Glomerular visceral epithelial cell (primary cell): ENCODE results near the gene INPPL1.
A peak's percentile ranks its signal among the peaks of the same experiment; 100 is the strongest.

Experiments
- DNase-seq: peaks from one replicate; pipeline ENCODE4 v3.0.0-alpha.2; 2016; ENCODE audit errors: extremely low spot score

INPPL1 gene

DNA sequence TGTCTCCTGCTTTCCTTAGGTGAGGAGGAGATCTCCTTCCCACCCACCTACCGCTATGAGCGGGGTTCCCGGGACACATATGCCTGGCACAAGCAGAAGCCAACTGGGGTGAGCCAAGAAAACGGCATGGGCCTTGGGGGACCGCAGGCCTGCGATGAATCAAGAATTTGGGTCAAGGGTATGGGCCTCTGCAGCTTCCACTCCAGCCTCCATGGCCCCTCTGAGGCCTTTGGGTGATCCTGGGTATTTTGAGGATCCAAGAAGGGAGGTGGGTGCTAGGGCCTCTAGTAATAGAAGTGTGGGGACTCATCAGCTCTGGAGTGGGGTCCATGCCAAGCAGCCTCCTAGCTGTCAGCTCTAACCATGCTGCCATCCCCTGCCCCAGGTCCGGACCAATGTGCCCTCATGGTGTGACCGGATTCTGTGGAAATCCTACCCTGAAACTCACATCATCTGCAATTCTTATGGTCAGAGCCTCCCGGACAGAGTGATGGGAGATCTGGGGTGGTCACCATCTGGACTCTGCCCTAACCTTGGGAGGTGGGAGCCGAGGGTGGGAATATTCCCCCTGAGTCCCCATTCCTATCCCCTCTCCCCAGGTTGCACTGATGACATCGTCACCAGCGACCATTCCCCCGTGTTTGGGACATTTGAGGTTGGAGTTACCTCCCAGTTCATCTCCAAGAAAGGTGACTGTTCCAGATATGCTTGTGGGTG, 8.6 kb downstream of the INPPL1 start:
- DNase-seq, result no peak

GRCh38 chr11:72233773-72234513, 9.4 kb downstream of the INPPL1 start:
- DNase-seq, result no peak

GRCh38 chr11:72234514-72234830, 9.9 kb downstream of the INPPL1 start:
- no peak for DNase-seq

- DNase-seq, result no peak
Observed at GRCh38 chr11:72234920-72235319, 10.4 kb downstream of the INPPL1 start.

DNA sequence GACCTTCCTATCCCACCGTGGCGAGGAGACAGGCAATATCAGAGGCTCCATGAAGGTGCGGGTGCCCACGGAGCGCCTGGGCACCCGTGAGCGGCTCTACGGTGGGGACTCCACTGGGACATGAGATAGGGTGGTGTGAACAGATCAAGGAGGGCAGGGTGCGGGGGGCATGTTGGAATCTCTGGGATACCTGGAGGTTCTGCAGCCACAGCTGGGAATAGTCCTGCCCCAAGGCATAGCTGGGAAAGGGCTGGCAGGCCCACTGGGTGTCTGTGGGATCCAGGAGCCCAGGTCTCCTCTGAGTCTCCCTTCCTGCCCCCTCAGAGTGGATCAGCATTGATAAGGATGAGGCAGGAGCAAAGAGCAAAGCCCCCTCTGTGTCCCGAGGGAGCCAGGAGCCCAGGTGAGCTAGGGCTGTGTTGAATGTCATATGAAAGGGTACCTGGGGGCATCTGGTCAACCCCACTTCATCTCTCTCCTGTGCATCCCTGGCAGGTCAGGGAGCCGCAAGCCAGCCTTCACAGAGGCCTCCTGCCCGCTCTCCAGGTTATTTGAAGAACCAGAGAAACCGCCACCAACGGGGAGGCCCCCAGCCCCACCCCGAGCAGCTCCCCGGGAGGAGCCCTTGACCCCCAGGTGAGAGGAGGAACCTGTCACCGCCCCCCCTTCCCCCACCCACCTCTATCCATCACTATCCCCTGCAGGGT, 10.9 kb downstream of the INPPL1 start:
- no peak for DNase-seq

DNA sequence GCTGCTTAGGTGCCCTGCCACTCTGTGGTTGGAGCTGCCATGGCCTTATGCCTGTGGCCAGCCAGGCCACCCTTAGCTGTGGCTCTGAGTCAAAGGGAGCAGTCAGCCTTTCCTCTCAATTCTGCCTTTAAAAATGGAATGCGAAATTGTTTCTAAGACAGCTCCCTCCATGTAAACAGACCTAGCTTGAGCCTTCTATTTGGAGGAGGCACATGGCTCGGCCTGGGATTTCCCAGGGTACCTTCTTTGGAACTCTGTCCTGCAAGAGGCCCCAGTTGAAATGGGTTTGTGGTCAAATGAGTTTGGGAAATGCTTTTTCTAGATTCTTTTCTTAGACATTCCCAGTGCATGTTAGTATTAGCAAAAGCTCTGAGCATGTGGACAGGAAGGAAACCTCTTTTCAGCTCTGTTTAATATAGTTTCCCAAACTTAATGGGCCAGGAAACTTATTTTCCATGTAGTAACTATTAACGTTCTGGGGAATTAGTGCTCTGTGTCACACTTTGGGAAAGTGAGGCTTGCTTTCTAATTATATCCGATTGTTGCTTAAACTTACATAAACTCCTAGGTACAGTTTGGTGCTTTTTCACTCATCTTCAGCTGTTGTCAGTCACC, 11.6 kb downstream of the INPPL1 start:
- DNase-seq, result no peak

DNA sequence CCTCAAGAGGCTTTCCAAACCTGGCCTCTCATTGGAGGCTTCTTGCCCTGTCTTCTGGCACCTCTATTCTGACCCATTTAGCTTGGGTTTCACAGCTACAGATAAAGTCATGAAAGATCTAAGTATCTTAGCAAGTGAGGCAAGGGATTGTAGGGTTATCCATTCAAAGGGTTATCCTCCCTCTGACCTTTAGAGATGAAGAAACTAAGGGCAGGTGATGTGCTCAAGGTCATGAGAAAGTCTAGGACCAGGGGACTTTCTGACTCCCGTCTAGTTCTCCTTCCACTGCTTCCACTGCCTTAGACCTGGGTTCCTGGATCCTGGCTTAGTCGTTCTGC, 12.2 kb downstream of the INPPL1 start:
- no peak for DNase-seq

DNA sequence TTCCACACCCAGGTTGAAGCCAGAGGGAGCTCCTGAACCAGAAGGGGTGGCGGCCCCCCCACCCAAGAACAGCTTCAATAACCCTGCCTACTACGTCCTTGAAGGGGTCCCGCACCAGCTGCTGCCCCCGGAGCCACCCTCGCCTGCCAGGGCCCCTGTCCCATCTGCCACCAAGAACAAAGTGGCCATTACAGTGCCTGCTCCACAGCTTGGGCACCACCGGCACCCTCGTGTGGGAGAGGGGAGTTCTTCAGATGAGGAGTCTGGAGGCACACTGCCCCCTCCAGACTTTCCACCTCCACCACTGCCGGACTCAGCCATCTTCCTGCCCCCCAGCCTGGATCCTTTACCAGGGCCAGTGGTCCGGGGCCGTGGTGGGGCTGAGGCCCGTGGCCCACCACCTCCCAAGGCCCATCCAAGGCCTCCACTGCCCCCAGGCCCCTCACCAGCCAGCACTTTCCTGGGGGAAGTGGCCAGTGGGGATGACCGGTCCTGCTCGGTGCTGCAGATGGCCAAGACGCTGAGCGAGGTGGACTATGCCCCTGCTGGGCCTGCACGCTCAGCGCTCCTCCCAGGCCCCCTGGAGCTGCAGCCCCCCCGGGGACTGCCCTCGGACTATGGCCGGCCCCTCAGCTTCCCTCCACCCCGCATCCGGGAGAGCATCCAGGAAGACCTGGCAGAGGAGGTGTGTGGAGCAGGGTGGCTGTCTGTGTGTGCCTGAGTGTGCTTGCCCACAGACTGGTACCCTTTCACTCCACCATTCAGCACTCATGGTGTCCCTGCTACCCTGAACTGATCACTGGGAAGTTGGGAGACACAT, 12.8 kb downstream of the INPPL1 start:
- DNase-seq, result no peak

- peak; percentile 25 for DNase-seq
Observed at GRCh38 chr11:72238040-72238450, 13.5 kb downstream of the INPPL1 start.

GRCh38 chr11:72238492-72239312, 14.1 kb downstream of the INPPL1 start:
- no peak for DNase-seq

DNA sequence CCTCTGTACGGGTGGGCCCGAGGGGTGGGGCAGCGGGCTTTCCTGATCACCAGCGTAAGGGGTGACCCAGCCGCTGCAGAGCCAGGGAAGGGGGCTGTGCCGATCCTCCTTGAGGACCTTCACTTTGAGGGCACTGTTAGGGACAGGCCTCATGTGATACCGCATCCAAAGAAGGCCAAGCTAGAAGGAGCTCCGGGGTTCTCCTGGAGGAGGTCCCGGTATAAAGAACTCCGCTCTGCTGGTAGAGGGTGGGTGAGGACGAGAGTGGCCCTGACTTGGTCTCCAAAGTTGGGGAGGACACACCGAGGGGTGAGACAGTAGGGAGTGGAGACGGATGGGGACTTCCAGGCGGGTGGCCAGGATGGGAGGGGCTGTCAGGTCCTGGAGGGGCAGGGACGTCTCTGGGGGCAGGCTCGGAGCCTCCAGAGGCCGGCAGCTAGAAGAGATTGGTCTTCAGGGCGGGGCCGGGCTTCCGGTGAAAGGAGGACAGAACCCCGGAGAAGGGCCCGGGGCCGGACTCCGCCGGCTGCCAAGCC, 14.8 kb downstream of the INPPL1 start:
- DNase-seq, result peak; percentile 41

GRCh38 chr11:72239849-72240460, 15.4 kb downstream of the INPPL1 start:
- DNase-seq, result no peak

DNA sequence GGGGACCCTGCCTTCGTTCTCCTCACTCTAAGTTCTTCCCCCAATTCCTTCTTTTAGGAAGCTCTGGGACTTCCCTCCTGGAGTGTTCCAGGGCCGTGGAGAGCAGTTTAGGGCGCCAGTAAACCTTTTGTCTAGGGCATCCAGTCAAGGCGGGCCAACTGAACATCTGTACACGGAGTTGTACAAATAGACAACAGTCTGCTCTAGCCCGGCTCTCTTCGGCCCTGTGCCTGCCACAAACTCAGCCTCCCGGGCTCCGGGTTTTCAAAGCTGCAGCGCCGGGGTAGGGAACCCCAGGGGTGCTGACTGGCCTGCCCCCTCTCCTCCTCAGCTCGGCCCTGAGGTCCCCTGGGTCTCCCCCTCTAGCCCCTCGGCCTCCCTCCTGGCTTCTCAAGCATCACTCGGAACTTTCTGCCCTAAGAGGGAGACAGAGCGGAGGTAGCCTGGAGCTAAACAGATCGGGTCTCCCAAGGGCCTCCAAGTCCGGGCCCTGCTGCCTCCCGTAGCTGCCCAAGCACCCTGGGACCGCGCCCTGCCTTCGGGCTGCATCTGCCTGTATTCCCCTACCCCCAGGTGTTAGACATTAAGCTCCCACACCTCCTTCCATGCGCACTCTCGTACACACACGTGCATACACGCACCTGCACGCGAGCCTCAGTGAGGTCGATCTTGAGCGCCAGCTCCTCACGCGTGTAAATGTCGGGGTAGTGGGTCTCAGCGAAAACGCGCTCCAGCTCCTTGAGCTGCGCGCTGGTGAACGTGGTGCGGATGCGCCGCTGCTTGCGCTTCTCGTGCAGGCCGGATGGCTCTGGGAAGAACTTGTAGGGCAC, 16.1 kb downstream of the INPPL1 start:
- DNase-seq, result no peak

DNA sequence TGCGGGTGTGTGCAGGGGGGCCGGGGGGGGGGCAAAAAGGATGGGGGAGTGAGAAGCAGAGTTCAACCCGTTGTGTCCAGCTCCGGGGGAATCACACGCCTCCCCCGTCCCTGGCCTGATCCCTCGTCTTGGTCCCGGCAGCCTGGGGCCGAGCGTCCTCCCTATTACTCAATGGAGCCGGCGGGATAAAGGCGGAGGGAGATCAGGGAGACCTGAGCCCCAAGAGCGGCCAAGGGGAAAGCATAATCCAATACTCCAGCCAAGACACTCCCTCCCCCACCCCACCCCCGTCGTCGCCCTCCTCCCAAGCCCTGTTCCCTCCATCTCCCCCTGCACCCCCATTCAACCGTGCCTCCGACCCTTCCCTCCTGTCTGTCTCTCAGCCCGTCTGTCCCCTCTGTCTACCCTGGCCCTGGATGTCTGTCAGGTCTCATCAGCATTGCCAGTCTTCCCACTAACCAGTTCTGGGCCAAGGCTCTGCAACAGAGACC, 16.8 kb downstream of the INPPL1 start:
- DNase-seq, result no peak

DNA sequence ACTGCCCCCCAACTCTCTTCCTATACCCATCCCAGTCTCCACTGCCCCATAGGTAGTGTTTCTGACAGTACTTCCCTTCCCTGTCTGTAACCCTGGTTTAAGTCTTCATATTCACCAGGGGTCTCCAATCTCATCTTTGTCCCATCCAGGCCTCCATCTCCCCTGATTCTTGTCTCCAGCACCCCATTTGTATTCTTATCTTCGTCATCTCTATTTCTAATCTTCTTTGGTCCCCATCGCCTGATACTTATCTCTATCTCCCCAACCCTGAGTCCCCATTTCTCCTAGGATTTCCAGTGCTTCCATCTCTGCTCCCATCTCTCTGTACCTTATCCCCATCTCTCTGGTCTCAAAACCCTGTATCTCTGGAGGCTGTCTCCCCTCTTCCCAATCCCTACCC, 17.6 kb downstream of the INPPL1 start:
- DNase-seq, result no peak

- no peak for DNase-seq
Observed at GRCh38 chr11:72243173-72244059, 18.8 kb downstream of the INPPL1 start.

DNA sequence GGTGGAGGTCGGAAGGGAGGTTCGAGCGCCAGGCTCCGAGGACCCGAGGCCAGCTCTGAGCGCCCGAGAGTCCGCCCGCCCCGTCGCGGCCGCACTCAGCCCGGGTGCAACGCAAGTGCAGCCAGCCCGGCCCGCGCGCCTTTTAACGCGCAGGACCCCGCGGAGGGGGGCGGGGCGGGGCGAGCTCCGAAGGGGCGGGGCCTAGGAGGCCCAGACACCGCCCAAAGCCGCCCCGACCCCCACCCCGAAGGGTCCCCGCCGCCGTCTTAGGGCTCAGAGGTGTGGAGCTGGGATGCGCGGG, 19.4 kb downstream of the INPPL1 start, which contains the start of gene PHOX2A:
Gene PHOX2A (minus strand): TSS at position 117 of the 301 bp plus-strand sequence. CDS start 172 bp downstream, outside the sequence.
- no peak for DNase-seq
